T-helper 22 cell (primary cell): ENCODE data around the gene FAM98C.

Source experiments
- DNase-seq: peaks from one replicate; pipeline ENCODE4 v3.0.0-alpha.2; 2020; ENCODE audit warnings: low read depth

FAM98C gene

GRCh38 chr19:38427035-38427677 lies 24.3 kb downstream of the FAM98C start:
- peak; percentile 26 for DNase-seq

GRCh38 chr19:38429055-38429810 lies 26.3 kb downstream of the FAM98C start:
- no peak for DNase-seq

- no peak for DNase-seq
These were observed 26.9 kb downstream of the FAM98C start for GRCh38 chr19:38429811-38430156.

- DNase-seq, result no peak
These were observed 28.0 kb downstream of the FAM98C start for GRCh38 chr19:38430931-38431330.

- DNase-seq, result peak; percentile 21
These were observed 30.4 kb downstream of the FAM98C start, which contains the start of gene RYR1 for GRCh38 chr19:38433268-38433733. Gene RYR1, plus strand, starts transcription at chr19:38433691. Its CDS starts 139 bp downstream, at chr19:38433830.

- DNase-seq, result no peak
These were observed 31.7 kb downstream of the FAM98C start for GRCh38 chr19:38434549-38435051.

GRCh38 chr19:38437295-38437694 lies 34.4 kb downstream of the FAM98C start:
- no peak for DNase-seq

- DNase-seq, result no peak
These were observed 35.0 kb downstream of the FAM98C start for GRCh38 chr19:38437917-38438316.

- no peak for DNase-seq
These were observed 37.7 kb downstream of the FAM98C start for GRCh38 chr19:38440592-38440991.

- no peak for DNase-seq
These were observed 38.9 kb downstream of the FAM98C start for GRCh38 chr19:38441657-38442348.

- DNase-seq, result no peak
These were observed 39.8 kb downstream of the FAM98C start for GRCh38 chr19:38442736-38443135.

GRCh38 chr19:38443458-38443999 lies 40.6 kb downstream of the FAM98C start:
- no peak for DNase-seq

GRCh38 chr19:38444026-38444425 lies 41.1 kb downstream of the FAM98C start:
- no peak for DNase-seq

- DNase-seq, result no peak
These were observed 42.5 kb downstream of the FAM98C start for GRCh38 chr19:38445362-38445761.

- no peak for DNase-seq
These were observed 45.3 kb downstream of the FAM98C start for GRCh38 chr19:38448225-38448624.

GRCh38 chr19:38449518-38449917 lies 46.6 kb downstream of the FAM98C start:
- no peak for DNase-seq

- no peak for DNase-seq
These were observed 48.1 kb downstream of the FAM98C start for GRCh38 chr19:38451036-38451435.

- no peak for DNase-seq
These were observed 48.7 kb downstream of the FAM98C start for GRCh38 chr19:38451629-38452028.

- no peak for DNase-seq
These were observed 49.8 kb downstream of the FAM98C start for GRCh38 chr19:38452430-38453366.

GRCh38 chr19:38453596-38453995 lies 50.7 kb downstream of the FAM98C start:
- DNase-seq, result no peak

GRCh38 chr19:38455031-38455430 lies 52.1 kb downstream of the FAM98C start:
- DNase-seq, result no peak
